Measurements from ENCODE around the gene GPATCH2L. TPM values are rescaled to one million over a fixed set of nuclear protein-coding genes. Genes with fewer than 3 reads are reported as not detected.

Gene GPATCH2L
- total and polyA plus RNA-seq, 8 donors = 2.2 to 96.5 (median 22.9) TPM

DNA sequence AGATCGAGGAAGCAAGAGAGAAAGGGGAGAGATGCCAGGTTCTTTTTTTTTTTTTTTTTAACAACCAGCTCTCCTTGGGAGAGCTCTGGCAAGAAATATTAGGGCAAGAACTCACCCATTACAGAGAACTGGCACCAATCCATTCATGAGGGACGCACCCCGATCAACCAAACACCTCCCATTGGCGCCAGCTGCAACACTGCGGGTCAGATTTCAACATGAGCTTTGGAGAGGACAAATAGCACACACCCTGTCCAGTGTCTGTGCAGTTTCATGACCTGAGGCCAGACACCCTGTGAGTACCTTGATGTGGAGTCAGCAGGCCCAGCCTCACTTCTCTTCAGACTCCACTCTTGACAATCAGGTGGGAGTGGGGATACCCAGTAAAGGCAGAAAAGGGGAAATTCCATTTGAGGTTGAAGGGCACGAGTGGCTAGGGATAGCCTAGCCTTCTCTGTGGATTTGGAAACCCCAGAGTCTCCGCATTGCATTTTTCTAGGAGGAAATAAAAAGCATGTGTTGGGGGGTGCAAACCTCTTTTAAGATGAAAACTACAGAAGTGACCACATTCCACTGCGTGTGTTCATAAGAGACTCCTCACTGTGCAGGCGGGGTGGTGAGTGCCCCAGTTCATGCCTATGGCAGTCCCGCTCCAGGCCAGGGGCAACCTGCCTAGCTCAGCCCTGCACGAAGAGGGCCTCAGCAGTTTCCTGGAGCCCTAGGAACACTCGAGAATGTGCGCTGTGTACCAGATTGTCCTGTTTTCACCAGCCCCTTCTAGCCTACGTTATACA, 42.4 kb upstream of the GPATCH2L start:
- peaks cover 0 to 5% (median 0%) of the 10 kb centered on the region in 3 donors for H3K27me3 ChIP-seq
- WGBS, 5 donors = 70 to 81% (median 77%) methylated on average over 14 of the region's 14 CpGs
- no peaks in the 10 kb centered on the region for H3K36me3 ChIP-seq
- intact Hi-C loops (cut with DNase I; ENCODE audit: low total_unique reads) = no loop called here
- no peaks in the 10 kb centered on the region for H3K4me1 ChIP-seq
- DNase-seq = no peak
- no peak overlapping the region for H3K27ac ChIP-seq
- TF ChIP-seq, protein P1, sequence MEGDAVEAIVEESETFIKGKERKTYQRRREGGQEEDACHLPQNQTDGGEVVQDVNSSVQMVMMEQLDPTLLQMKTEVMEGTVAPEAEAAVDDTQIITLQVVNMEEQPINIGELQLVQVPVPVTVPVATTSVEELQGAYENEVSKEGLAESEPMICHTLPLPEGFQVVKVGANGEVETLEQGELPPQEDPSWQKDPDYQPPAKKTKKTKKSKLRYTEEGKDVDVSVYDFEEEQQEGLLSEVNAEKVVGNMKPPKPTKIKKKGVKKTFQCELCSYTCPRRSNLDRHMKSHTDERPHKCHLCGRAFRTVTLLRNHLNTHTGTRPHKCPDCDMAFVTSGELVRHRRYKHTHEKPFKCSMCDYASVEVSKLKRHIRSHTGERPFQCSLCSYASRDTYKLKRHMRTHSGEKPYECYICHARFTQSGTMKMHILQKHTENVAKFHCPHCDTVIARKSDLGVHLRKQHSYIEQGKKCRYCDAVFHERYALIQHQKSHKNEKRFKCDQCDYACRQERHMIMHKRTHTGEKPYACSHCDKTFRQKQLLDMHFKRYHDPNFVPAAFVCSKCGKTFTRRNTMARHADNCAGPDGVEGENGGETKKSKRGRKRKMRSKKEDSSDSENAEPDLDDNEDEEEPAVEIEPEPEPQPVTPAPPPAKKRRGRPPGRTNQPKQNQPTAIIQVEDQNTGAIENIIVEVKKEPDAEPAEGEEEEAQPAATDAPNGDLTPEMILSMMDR (IDR thresholded peaks at IDR 0.05) = no peak
- TF ChIP-seq POLR2AphosphoS5 (IDR thresholded peaks at IDR 0.05) (no peak), POLR2A (IDR thresholded peaks at IDR 0.05) (no peak), EP300 (IDR thresholded peaks at IDR 0.05) (no peak)
- no peak overlapping the region for H3K4me3 ChIP-seq
- H3K9me3 ChIP-seq = peaks cover 0 to 4% (median 0%) of the 10 kb centered on the region in 4 donors

DNA sequence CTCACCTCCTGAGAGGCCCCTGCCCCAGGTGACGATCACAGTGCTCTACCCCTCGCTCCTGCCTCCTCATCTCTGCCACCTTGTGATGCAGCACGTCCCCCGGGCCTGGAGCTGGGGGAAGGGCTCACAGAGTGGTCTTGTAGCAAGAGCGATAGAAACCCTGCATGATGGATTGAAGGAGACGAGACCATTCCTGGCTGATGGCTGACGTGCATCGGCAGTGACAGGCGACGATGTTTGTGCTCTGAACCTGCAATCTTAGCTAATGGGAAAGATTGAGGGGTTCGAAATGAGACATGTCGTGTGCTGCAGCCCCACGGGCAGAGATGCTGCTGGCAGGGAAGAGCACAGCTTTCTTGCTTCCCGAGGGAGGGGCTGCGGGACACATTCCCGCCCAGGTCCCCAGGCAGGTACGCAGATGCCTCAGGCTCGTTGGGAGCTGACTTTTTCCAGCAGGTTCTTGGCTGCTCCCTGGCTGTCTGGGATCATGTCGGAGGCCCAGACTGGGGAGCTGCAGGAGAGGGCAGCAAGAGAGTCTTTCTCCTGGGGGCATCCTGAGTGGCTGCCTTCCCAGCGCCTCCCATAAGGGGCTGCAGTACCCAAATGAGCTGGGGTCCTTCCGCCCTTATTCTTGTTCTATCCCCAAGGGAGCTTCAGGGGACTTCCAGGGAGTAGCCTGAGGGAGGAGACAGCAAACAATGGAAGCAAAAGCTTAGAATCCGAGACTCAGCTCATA, 38.7 kb upstream of the GPATCH2L start:
- WGBS, 5 donors = 57 to 71% (median 62%) methylated on average over 7 to 22 of the region's 22 CpGs
- H3K27ac ChIP-seq = no peak overlapping the region
- TF ChIP-seq POLR2A (IDR thresholded peaks at IDR 0.05) (no peak), EP300 (IDR thresholded peaks at IDR 0.05) (no peak), POLR2AphosphoS5 (IDR thresholded peaks at IDR 0.05) (no peak)
- TF ChIP-seq, protein P1 (IDR thresholded peaks at IDR 0.05) = no peak
- peaks cover 0 to 4% (median 0%) of the 10 kb centered on the region in 4 donors for H3K9me3 ChIP-seq
- peaks cover 0 to 11% (median 0%) of the 10 kb centered on the region in 3 donors for H3K27me3 ChIP-seq
- no peaks in the 10 kb centered on the region for H3K36me3 ChIP-seq
- no peak overlapping the region for H3K4me3 ChIP-seq
- intact Hi-C loops (cut with DNase I; ENCODE audit: low total_unique reads) = no loop called here
- no peak for DNase-seq
- no peaks in the 10 kb centered on the region for H3K4me1 ChIP-seq

DNA sequence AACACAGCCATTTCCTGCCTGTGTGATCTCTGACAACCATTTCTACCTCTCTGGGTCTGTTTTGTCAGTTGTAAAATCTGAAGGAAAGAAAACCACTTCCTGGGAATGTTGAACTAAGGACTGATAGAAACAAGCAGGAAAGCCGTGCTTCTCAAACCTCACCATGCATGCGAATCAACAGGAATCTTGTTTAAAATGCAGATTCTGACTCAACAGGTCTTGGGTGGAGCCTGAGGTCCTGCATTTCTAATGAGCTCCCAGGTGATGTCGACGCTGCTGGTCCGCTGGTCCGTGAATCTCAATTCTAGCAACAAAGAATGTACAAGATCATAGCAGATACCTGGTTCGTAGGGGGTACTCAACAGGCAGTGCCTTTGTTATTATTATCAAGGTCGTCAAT, 38.0 kb upstream of the GPATCH2L start:
- intact Hi-C loops (cut with DNase I; ENCODE audit: low total_unique reads) = no loop called here
- H3K9me3 ChIP-seq = peaks cover 0 to 2% (median 0%) of the 10 kb centered on the region in 4 donors
- DNase-seq = no peak
- H3K4me3 ChIP-seq = no peak overlapping the region
- H3K27me3 ChIP-seq = peaks cover 0 to 12% (median 0%) of the 10 kb centered on the region in 3 donors
- 39 to 65% (median 47%) methylated on average over 7 to 8 of the region's 8 CpGs for WGBS, 5 donors
- H3K36me3 ChIP-seq = no peaks in the 10 kb centered on the region
- no peaks in the 10 kb centered on the region for H3K4me1 ChIP-seq
- H3K27ac ChIP-seq = no peak overlapping the region
- no peak for TF ChIP-seq POLR2AphosphoS5 (IDR thresholded peaks at IDR 0.05)
- TF ChIP-seq, protein P1 (IDR thresholded peaks at IDR 0.05) = no peak
- no peak for TF ChIP-seq POLR2A (IDR thresholded peaks at IDR 0.05)
- no peak for TF ChIP-seq EP300 (IDR thresholded peaks at IDR 0.05)

DNA sequence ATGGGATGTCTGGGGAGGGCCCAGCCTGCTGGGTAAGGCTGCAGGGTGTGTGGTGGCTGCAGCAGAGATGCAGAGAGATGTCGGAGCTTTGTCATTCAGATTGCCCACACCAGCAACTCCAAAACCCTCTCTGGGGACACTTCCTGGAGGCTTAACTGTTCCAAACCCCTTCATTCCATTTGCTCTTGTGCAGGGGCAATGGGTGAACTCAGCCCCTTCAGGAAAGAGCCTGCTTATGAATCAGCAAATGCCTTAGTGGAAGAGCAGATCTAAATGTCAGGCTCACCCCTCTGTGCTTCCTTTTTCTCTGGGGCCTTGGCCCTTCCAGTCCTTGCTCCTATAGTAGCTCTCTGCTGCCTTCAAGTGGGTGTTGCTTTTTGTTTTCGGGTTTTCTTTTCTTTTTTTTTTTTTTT, 36.7 kb upstream of the GPATCH2L start:
- WGBS, 5 donors = 64 to 75% (median 70%) methylated on average over 2 of the region's 2 CpGs
- TF ChIP-seq, protein P1 (IDR thresholded peaks at IDR 0.05) = no peak
- no peak for TF ChIP-seq POLR2AphosphoS5 (IDR thresholded peaks at IDR 0.05)
- TF ChIP-seq EP300 (IDR thresholded peaks at IDR 0.05) = no peak
- no peak for TF ChIP-seq POLR2A (IDR thresholded peaks at IDR 0.05)
- intact Hi-C loops (cut with DNase I; ENCODE audit: low total_unique reads) = no loop called here

More for the DNA sequence above, 36.7 kb upstream of the GPATCH2L start:
- Histone ChIP-seq H3K4me1 (no peaks in the 10 kb centered on the region), H3K4me3 (no peak overlapping the region), H3K27ac (no peak overlapping the region), H3K9me3 (no peaks in the 10 kb centered on the region), H3K27me3 (peaks cover 0 to 12% (median 0%) of the 10 kb centered on the region in 3 donors), H3K36me3 (no peaks in the 10 kb centered on the region)
- no peak for DNase-seq

Measured in stomach (tissue), 9 donors.